HG03558 (cell line): ENCODE measurements around the gene PSMA7.
"Not testable (repeated sequence)": the region's sequence is repeated elsewhere in the genome, so short reads cannot be mapped to it uniquely, and the experiment has no call there.

Experiments
- ATAC-seq: cut with Tn5 transposase; IDR thresholded peaks from one replicate; pipeline ENCODE4 v1.9.1; 2021; ENCODE audit warnings: moderate number of reproducible peaks; ENCODE audit not compliant: unreplicated experiment; ENCODE audit errors: extremely low read depth

PSMA7 gene

DNA sequence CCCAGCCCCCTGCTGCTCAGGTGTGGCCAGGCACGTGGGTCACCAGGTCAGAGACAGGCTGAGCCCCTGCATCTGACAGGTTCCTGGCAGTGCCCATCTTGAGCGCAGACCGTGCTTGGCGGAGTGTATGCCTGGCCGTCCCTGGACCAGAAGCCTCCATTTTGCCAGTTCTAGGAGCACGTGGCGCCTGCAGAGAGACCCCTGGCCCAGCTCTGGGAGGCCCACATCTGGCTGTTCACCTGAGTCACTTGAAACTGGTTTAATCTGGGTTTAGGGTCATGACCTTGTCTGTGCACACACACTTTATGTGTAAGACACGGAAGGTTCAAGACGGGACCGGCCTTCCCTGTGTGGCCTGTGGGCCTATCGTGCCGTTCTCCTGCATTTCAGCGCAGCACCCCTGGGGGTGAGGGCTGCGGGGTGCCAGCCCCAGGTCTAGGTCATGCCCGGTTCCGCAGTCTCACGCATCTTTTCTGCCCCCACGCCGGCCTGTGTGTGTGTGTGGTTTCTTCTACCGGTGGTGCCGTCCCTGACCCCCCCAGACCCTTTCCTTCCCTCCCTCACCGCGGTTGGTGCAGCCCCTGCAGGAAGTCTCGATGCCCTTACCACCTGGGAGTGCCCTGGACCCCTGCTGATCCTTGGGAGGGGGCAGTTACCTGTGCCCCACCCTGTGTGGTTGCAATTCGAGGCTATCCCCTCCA, 14.3 kb upstream of the PSMA7 start:
- ATAC-seq, result no peak

DNA sequence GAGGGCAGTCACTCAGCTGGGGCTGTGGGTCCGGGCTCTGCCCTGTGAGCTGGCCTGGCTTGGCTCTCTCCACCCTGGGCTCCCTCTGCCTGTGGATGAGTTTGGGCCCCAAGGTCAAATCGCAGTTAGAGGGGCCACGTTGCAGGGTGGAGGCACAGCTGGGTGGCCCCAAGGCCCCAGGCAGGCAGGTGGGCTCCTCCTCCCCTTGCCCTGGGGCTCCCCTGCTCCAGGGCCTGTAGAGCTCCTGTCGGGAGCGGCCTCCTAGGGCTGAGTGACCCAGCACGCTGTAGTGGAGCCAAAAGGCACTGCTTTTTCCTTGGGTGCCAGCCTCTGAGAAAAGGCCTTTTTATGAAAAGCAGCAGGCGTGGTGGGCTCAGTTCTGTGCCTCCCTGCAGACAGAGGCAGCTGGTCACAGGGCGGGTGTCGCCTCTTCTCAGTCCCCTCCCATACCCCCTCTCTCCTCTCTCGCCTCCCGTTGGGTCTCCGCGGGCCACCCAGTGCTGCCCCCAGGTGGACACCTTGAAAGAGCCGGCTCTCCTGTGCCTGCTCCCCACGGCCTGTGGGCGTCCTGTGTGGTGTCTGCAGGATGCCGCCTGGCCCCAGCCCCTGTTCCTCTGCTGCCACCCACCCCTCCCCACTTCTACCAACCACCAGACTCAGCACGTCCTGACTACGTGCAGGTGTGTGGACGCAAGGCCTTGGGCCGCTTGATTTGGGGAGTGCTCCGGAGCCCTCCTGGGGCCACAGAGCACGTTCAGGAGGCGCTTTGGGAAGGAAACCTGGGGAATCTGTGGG, 13.6 kb upstream of the PSMA7 start:
- no peak for ATAC-seq

DNA sequence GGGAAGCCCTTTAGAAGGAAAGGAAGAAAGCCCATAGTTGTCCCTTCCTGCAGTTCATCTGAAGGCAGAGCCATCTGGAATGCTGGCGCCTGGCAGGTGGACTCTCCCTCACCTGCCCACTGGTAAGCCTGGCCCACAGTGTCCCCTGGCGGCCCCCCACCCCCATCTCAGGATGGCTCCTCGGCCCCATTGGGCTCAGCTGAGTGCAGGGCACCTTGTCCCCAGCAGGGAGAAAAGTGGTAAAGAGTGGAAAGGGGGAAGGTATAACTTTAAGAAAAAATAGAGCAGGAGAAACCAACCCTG, 13.0 kb upstream of the PSMA7 start:
- ATAC-seq, result no peak

DNA sequence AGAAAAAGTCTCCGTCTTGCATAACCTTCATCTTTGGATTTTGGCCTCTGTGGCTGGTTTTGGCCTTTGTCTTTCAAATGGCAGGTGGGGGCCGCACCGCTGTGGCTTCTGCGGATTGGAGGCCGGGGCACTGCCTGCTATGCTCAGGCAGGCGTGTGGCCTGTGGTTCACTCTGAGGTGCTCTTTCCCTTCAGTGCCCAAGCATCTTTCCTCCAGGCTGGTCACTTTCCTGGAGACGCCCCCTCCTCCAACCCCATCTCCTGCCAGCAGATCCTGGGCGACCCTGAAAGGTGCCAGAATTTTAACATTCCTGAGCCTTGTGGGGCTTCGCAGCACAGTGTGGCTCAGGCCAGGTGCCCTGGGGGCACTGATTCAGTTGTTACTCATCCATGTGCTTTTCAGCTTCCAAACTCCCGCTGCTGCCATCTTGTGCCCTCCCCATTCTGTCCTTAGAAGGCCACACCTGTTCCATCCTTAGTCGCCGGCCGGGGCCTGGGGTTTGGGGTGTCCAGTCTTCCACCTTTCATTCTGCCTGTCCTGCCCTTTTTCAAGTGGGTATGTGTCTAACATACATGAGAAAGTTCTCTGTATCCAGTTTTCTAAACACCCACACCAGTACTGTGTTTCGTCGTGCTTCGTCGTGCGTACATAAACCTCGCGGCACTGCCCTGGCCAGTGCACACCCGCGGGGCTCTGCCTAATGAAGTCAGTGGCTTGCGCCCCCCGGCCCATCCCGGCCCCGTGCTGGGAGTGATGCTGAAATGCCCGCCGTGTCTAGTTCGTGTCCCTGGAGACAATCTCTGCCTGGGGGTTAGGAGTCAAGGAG, 12.4 kb upstream of the PSMA7 start:
- ATAC-seq, result no peak

DNA sequence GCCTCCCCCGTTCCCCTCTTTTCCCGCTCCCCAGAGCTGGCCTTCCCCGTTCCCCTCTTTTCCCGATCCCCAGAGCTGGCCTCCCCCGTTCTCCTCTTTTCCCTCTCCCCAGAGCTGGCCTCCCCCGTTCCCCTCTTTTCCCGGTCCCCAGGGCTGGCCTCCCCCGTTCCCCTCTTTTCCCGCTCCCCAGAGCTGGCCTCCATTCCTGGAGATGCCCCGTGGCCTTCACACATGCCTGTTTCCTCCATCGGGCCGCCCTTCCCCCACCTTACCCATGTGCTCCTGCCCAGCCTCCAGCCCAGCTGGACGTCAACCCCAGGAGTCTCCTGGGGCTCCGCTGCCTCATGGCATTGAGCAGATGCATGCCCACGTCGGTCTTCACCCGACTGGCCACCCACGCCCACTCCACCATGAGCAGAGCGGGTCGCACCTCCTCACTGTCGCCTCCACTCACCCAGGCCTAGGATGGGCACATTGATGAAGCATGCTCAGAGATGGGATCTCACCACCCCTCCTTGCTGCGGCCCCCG, 8.7 kb upstream of the PSMA7 start:
- no peak for ATAC-seq

DNA sequence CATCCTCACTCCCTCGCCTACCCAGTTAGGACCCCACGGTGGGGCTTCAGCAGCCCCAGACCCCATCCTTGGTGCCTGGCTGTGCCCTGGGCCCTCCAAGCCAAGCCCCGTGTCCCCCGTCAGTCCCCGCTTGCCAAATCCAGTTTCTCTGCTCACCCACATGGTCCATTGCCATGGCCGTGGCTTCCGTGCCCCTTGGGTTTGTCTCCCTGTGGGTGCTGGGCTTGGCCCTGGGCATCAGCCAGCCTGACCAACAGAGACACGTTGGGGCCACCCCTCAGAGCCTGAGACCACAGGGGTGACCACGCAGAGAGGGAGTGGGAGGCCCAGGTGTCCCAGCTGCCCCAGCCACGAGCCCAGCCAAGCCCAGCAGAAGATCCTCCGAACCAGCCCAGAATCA, 8.0 kb upstream of the PSMA7 start:
- ATAC-seq, result no peak

DNA sequence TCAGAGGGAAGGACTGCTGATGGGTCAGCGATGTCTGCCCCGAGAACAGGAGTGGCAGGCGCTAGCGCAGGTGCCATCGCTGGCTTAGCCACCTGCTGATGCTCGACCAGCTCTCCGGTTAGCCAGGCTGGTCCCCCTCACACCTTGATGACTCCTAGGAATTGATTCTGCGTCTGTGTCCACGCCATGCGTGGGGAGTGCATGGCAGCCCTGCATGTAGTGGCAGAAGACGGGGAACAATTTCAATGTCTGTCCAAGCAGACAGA, 7.0 kb upstream of the PSMA7 start:
- no peak for ATAC-seq

DNA sequence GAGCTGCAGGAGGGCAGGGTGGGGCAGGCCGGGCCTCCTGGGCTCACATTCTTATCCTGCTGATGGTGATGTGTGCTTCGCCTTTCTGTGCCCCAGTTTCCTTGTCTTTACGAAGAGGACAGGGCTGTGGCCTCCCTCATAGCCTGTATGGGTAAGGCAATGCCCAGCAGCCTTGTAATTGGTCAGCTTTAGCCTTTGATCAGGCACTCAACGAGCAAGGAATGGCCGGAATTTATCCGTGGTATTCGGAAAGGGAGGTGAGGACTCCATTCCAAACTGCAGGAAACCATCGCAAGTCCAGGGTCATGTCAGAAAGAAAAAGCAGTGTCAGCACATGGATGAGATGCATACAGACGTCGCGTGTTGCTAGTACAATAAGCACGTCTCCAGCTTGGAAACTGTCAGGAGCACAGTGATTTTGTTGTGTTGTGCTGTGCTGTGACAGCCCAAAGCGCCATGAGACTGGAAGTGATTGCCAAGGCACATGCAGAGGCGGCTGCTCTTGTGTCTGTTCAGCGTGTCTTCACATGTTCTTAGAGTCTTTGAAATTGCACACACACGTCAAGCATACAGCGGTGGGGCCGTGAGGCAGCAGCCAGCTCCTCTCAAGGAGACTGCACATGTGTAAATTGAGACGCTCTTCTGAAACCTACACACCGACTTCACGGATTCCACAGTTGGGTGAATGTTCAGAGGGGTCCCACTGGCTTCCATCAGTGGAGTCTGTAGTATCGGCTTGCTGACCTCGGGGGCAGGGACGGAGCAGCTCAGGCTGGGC, 6.5 kb upstream of the PSMA7 start:
- ATAC-seq, result no peak

DNA sequence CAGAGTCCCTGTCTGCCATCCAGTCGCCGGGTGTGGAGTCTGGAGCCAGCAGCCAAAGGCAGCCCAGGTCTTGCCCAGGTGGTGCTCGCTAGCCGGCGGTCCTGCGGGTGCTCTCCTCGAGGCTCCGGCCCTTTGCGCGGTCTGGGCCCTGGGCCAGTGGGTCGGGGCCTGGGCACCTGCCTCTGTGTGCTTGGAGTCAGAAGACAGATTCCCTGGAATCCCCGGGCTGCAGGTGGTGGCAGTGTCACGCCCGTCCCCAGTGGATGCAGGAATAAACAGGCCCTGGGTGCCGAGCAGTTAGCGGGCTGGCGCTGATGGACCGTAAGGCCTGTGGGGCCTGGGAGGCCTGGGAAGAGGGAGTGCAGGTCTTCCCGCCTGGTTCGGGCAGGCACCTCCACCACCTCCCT, 5.7 kb upstream of the PSMA7 start:
- no peak for ATAC-seq

DNA sequence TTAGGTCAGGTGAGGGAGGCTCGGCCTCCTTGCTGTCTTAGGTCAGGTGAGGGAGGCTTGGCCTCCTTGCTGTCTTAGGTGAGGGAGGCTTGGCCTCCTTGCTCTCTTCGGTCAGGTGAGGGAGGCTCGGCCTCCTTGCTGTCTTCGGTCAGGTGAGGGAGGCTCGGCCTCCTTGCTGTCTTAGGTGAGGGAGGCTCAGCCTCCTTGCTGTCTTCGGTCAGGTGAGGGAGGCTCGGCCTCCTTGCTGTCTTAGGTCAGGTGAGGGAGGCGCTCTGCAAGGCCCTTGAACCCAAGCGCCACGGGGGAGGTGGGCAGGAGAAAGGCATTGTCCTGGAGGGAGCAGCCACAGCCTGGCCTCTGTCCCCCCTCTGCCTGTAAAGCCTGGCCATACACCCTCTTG, 5.2 kb upstream of the PSMA7 start:
- ATAC-seq, result not testable (repeated sequence)

DNA sequence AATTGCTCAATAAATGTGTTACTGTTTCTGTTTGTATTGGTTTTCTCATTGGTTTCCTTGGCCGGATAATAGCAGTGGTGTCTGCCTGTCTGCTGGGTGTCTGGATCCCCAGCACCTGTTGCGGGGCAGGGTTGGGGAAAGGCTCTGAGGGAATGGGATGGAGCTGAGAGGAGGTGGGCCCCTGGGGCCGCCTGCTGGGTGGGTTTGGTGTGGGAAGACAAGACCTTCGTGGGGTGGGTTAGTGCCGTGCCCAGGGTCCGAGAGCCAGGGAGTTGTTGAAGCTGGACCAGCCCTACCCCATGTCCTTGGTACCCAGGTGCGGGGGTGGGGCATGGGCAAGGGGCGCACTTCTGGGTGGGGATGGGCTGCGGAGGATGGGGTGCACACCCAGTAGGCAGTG, 4.3 kb upstream of the PSMA7 start:
- ATAC-seq, result no peak

DNA sequence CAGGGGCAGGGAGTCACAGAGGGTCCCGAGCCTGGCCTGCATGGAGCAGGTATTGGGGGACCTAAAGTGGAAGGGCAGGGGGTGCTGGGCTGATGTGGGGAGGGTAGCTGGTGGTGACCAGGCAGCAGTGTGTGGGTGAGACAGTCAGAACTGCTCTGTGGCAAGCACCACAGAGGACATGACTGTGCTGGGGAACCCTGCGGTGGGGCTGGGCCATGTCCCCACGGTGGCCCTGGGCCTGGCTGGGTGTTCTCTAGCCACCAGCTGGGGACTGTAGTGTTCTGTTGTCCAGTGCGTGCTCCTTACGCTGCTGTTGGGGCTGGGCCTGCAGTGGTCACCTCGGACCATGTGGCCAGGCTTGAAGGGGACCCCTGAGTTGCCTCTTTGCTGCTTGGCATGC, 3.9 kb upstream of the PSMA7 start:
- ATAC-seq, result no peak

DNA sequence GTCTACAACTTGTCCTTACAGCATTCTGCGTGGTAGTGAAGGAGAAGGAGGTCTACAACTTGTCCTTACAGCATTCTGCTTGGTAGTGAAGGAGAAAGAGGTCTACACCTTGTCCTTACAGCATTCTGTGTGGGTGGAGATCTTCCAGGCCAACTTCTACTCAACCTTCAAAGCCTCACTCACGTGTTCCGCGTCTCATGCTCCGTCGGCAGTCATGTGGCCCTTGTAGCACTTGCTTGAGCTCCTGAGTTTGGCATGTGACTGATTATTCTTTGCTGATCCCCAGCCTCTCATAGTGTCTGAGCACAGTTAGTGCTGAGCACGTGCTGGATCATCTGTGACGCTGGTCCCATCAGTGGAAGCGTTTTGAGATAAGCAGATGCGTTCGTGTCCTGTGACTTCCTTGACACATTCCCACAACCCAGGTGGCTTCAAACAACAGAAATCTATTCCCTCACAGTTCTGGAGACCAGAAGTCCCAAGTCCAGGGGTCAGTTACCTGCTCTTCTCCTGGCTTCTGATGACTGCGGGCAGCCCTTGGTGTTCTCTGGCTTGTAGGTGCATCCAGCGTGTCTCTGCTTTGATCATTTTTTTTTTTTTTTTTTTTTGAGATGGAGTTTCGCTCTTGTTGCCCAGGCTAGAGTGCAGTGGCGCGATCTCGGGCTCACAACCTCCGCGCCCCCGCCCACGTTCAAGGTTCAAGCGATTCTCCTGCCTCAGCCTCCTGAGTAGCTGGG, 3.0 kb upstream of the PSMA7 start:
- ATAC-seq, result no peak

DNA sequence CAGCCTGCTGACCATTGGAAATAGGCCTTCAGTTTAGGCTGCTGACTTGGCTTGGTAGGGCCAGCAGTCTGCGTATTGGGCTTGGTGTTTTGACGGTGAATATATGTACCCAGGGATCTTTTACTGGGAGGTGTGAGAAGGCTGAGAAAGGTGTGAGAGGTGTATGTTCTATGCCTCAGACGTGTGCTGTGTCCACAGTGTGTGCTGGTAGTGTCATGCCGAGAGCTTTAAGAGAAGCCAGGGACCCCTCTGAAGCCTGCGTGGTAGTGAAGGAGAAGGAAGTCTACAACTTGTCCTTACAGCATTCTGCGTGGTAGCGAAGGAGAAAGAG, 2.5 kb upstream of the PSMA7 start:
- no peak for ATAC-seq

DNA sequence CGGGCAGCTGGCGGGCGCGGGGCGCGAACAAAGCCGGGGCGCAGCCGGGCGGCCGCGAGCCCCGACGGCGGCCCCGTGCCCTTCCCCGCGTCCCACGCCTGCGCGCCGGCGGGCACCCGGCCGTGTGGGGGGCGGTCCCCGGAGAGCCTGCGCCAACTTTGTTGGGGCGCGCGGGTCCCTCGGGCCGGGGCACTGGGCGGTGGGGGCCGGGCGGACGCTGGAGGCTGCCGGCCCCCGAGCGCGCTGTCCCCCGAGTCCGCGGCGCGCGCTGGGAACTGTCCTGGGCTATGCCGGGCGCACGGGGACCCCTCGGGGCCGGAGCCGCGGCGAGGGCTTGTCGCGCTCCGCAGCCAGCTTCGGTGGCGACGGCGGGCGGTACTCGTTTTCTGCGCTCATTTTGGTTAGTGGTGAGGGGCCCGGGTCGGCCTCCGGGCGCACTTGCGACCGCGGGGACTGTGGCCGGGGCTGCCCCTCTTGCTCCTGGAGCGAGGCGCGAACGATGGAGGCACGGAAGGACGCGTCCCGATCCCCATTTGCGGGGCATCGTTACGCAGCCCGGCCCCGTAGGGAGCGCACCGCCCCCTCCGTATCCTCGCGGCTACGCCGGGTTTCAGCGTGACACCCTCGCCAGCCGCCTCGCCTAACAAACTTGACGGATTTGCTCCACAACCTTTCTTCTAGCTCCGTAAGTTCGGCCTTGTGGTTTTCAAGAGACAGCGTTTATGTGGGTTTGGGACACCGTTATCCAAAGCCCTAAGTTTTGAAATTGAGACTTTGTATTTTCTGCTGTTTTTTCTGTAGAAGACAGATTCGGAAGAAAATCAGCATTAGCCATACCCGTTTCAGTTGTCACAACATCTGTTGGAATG, 997 bp upstream of the PSMA7 start:
- ATAC-seq, result no peak

DNA sequence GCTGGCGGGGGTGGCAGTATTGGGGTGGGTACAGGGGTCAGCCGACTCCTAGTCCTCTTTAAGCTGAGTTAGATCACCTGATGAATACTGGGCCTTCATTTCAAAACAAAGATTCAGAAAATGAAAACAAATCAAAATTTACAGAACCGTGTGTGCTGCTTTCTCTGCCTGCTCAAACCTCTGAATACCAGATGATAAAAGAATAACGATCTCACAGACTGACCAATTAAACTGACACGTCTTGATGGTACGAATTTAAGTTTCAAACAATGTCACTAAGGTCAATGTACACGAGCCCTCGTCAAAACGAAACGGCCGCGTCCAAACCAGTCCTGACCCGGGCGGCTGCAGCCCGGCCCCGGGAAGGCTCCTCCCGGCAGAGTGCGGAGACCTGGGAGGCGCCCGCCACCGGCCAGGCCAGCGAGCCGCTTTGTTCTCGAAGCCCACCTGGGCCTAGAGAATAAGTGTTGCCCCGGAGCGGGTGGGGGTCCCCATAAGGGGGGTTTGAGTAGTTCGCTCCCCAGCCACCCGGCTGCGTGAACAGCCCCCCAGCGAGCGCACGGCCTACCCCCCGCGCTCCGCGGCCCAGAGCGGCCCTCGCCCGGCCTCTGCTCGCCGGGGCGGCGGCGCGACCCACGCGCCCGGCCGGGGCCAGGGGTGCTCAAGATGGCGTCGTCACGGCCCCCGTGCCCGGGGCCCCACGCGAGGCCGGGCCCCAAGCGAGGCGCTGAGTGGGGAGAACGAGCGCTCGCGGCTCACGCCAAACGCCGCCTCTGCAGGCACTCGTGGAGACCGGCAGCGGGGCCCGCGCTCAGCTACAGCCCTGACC, 728 bp downstream of the PSMA7 start:
- no peak for ATAC-seq

DNA sequence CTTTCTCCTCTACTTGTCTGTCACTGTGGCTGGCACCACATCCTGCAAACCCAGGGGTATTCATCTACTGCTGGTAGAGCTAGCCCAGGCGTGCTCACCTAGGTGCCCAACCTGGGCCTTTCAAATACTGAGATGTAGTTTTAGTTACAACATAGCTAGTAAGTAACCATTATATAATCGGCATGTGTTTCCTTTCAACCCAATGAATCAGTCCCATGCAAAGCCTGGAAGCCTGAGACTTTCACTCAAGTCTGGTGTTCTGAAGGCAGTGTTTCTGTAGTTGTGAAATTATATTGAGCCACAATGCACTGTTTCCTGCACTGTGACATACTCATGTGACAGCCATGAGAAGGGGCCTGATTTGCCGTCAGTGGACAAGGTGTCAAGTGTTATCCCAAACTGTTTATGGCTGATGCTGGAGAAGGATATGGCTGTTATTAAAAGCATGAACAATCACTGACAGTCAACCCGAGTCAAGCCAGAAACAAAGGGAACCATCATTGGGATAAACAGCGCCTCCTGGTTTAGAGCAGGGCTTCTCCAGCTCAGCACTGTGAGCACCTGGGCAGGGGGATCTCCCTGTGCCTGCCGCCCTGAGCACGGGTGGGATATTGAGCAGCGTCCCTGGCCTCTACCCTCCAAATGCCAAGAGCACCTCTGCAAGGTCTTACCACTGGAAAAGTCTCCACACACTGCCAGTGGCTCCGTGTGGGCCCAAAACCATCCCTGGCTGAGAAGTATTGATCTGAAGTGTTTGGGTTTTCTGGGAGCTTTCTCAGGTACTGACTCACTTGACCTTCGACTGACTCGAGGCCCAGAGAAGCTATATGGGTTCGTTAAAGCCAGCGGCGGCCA, 1.6 kb downstream of the PSMA7 start:
- no peak for ATAC-seq

DNA sequence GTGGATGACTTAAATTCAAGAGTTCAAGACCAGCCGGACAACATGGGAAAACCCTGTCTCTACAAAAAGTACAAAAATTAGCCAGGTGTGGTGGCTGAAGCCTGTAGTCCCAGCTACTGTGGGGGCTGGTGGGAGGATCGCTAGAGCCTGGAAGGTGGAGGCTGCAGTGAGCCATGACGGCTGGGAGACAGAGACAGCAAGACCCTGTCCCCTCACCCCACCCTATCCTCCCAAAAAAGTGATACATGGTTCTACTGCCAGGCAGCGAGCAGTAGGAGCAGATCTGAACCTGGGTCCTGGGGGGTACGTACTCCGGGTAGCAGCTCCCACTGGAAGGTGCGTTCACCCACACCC, 2.2 kb downstream of the PSMA7 start:
- ATAC-seq, result no peak
